ENCODE measurements around the gene HMCN2. TPM values are rescaled to one million over a fixed set of nuclear protein-coding genes. Genes with fewer than 3 reads are reported as not detected.

Gene HMCN2
- total RNA-seq, 1 donor from 2014 or later = 0.15 TPM

- no peak overlapping the region for H3K27ac ChIP-seq
- Mint-ChIP-seq H3K9me3 (peaks cover 14% of the 10 kb centered on the region), H3K4me3 (peak overlapping the region; percentile 65), H3K27ac (no peak overlapping the region), H3K4me1 (peaks cover 37% of the 10 kb centered on the region), H3K27me3 (ENCODE audit: insufficient read depth, low read depth) (peaks cover 28% of the 10 kb centered on the region), H3K36me3 (peaks cover 2% of the 10 kb centered on the region)
- peaks cover 30% of the 10 kb centered on the region for H3K27me3 ChIP-seq
- no peaks in the 10 kb centered on the region for H3K36me3 ChIP-seq
- peak overlapping the region; percentile 89 for H3K4me2 ChIP-seq
- TF ChIP-seq CTCF (IDR thresholded peaks at IDR 0.05) (no peak), EZH2 (IDR thresholded peaks at IDR 0.05) (no peak), EZH2phosphoT487 (IDR thresholded peaks at IDR 0.05) (no peak)
- H4K20me1 ChIP-seq (ENCODE audit: low read depth) = peaks cover 16% of the 10 kb centered on the region
- H3K79me2 ChIP-seq (ENCODE audit: low read depth) = peaks cover 7% of the 10 kb centered on the region
- peak overlapping the region; percentile 57 for H3K4me3 ChIP-seq
- peaks cover 9% of the 10 kb centered on the region for H3K9me3 ChIP-seq (ENCODE audit: low read depth)
- peaks cover 28% of the 10 kb centered on the region for H3K4me1 ChIP-seq
- peaks cover 43% of the 10 kb centered on the region for H3F3A ChIP-seq (ENCODE audit: low read depth)
- H2AFZ ChIP-seq (replicated peaks) = peak overlapping the region; percentile 87
- no peak for DNase-seq (ENCODE audit: low spot score)
- H3K9ac ChIP-seq = no peak overlapping the region
Observed at GRCh38 chr9:130443840-130444492, 178.4 kb downstream of the HMCN2 start.

GRCh38 chr9:130444565-130445221 lies 179.1 kb downstream of the HMCN2 start, which contains the start of gene ASS1:
TSS of gene ASS1 (plus strand) at chr9:130444961. CDS start at chr9:130452229, 7,268 bp downstream.
- Histone ChIP-seq H2AFZ (replicated peaks) (peak within 1 kb of the TSS; percentile 87), H3K4me3 (peak within 1 kb of the TSS; percentile 57), H3K79me2 (ENCODE audit: low read depth) (peaks cover 7% of the 10 kb centered on the region), H3K4me2 (peak within 1 kb of the TSS; percentile 89), H3K27ac (no peak within 1 kb of the TSS), H3K9ac (no peak within 1 kb of the TSS), H3K9me3 (ENCODE audit: low read depth) (peaks cover 9% of the 10 kb centered on the region), H3F3A (ENCODE audit: low read depth) (peaks cover 43% of the 10 kb centered on the region), H3K36me3 (no peaks in the 10 kb centered on the region), H3K27me3 (peaks cover 30% of the 10 kb centered on the region), H4K20me1 (ENCODE audit: low read depth) (peaks cover 16% of the 10 kb centered on the region), H3K4me1 (peaks cover 28% of the 10 kb centered on the region)
- TF ChIP-seq EZH2 (IDR thresholded peaks at IDR 0.05) = no peak
- TF ChIP-seq EZH2phosphoT487 (IDR thresholded peaks at IDR 0.05) = no peak
- TF ChIP-seq CTCF (IDR thresholded peaks at IDR 0.05) = no peak
- H3K36me3 Mint-ChIP-seq = peaks cover 2% of the 10 kb centered on the region
- peak; percentile 83 for DNase-seq (ENCODE audit: low spot score)
- H3K27ac Mint-ChIP-seq = no peak within 1 kb of the TSS
- peaks cover 14% of the 10 kb centered on the region for H3K9me3 Mint-ChIP-seq
- H3K4me3 Mint-ChIP-seq = peak within 1 kb of the TSS; percentile 85
- H3K27me3 Mint-ChIP-seq (ENCODE audit: insufficient read depth, low read depth) = peaks cover 28% of the 10 kb centered on the region
- peaks cover 39% of the 10 kb centered on the region for H3K4me1 Mint-ChIP-seq

GRCh38 chr9:130445268-130445983 lies 179.9 kb downstream of the HMCN2 start:
- Histone ChIP-seq H3K79me2 (ENCODE audit: low read depth) (peaks cover 7% of the 10 kb centered on the region), H3K27ac (no peak overlapping the region), H2AFZ (replicated peaks) (peak overlapping the region; percentile 87), H4K20me1 (ENCODE audit: low read depth) (peaks cover 16% of the 10 kb centered on the region), H3K27me3 (peaks cover 30% of the 10 kb centered on the region), H3K9ac (no peak overlapping the region), H3K4me2 (peak overlapping the region; percentile 89), H3K36me3 (no peaks in the 10 kb centered on the region), H3K4me3 (peak overlapping the region; percentile 57), H3K9me3 (ENCODE audit: low read depth) (peaks cover 9% of the 10 kb centered on the region), H3F3A (ENCODE audit: low read depth) (peaks cover 43% of the 10 kb centered on the region), H3K4me1 (peaks cover 28% of the 10 kb centered on the region)
- Mint-ChIP-seq H3K4me3 (peak overlapping the region; percentile 85), H3K27ac (no peak overlapping the region), H3K9me3 (peaks cover 14% of the 10 kb centered on the region), H3K36me3 (peaks cover 2% of the 10 kb centered on the region), H3K4me1 (peaks cover 44% of the 10 kb centered on the region), H3K27me3 (ENCODE audit: insufficient read depth, low read depth) (peaks cover 28% of the 10 kb centered on the region)
- DNase-seq (ENCODE audit: low spot score) = peak; percentile 50
- TF ChIP-seq EZH2phosphoT487 (IDR thresholded peaks at IDR 0.05) (peak; percentile 27), EZH2 (IDR thresholded peaks at IDR 0.05) (peak; percentile 38), CTCF (IDR thresholded peaks at IDR 0.05) (no peak)

All from neural progenitor cell (in vitro differentiated cells).